ENCODE data around the gene COL1A1.

COL1A1 gene

DNA sequence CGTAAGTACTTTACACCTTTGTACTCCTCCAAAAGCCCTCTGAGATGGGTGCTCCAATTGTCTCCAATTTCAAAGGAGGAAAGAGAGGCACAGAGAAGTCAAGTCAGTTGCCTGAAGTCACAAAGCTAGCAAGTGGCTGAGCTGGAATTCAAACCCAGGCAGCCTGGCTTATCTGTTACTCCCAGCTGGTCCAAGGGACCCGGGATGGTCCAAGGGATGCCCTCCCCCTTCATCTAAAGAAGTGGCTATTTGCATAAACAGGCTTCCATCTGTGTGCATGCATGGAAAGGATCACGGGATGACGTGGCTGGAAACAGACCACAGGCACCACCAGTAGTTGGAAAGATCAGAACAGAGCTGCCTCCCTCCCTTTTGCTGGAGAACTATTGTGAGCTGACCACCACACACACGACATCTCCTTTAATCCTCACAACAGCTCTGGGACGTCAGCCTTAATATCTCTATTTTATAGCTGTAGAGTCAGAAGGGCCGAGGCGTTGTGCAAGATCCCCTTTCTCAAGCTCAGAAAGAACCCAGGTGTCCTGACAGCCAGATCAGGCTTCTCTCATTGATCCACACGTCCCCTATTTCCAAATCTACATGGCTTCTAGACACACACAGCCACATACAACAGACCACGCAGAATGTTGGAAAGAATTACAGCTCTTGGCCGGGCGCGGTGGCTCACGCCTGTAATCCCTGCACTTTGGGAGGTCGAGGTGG lies 10.9 kb upstream of the COL1A1 start:
- ChIA-PET POLR2A (interaction anchor here (1.0 to 44.9 kb wide), 5 partner anchors 8 to 77 kb away, joined by 3 to 2316 read pairs (median 831); partner anchors contain the start of genes COL1A1 and TMEM92), CTCF (interaction anchor here (0.7 to 24.1 kb wide), 9 partner anchors 8 to 85 kb away, joined by 3 to 489 read pairs (median 4); partner anchors contain the start of genes COL1A1 and TMEM92)
- TF ChIP-seq, protein P1, sequence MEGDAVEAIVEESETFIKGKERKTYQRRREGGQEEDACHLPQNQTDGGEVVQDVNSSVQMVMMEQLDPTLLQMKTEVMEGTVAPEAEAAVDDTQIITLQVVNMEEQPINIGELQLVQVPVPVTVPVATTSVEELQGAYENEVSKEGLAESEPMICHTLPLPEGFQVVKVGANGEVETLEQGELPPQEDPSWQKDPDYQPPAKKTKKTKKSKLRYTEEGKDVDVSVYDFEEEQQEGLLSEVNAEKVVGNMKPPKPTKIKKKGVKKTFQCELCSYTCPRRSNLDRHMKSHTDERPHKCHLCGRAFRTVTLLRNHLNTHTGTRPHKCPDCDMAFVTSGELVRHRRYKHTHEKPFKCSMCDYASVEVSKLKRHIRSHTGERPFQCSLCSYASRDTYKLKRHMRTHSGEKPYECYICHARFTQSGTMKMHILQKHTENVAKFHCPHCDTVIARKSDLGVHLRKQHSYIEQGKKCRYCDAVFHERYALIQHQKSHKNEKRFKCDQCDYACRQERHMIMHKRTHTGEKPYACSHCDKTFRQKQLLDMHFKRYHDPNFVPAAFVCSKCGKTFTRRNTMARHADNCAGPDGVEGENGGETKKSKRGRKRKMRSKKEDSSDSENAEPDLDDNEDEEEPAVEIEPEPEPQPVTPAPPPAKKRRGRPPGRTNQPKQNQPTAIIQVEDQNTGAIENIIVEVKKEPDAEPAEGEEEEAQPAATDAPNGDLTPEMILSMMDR (IDR thresholded peaks at IDR 0.05; ENCODE audit: insufficient read depth, low read length, missing control alignments): no peak
- H3K4me3 ChIP-seq (ENCODE audit: low read depth, low read length): no peak overlapping the region
- DNase-seq (ENCODE audit: low read depth, low spot score): no peak

DNA sequence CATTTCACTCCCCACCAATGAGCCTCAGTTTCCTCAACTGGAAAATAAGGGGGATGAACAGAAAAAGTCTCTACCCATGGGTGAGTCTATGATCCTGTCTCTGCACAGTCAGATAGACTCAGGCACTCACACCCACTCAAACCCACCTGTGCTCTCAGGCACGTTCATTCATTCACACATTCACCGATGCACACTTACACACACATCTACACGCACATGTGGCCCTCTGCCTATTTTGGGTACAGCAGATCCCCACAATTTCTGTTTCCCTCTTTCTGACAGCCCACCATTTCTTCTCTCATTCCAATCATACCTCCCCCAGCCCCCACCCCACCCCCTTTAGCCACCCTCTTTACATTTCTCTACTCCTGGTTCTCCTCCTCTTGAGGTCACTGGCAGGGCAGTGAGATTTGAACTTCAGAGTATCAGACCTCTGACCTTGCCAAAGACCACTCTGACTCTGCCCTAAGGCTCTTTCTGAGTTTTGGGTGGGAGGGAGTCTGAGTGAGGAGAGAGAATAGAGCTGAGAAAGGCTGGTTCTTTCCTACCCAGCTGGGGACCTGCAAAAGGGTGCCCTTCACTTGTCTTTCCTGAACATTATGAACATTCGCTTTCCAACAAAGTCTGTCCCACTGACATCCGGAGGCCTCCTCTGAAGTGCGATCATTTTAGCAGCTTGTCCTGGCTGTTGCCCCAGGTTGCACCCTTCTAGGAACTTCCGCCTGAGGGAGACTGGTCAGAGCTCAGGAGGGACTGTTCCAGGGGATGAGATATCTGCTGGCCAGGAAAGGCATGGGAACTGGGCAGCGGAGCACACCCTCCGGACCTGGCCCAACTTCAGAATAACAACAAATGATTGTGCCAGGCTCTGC lies 10.1 kb upstream of the COL1A1 start:
- no peak overlapping the region for H3K4me3 ChIP-seq (ENCODE audit: low read depth, low read length)
- CTCF ChIA-PET: interaction anchor here (0.7 to 24.1 kb wide), 7 partner anchors 9 to 86 kb away, joined by 3 to 489 read pairs (median 6); partner anchors contain the start of genes COL1A1 and TMEM92
- no peak for DNase-seq (ENCODE audit: low read depth, low spot score)
- TF ChIP-seq, protein P1 (IDR thresholded peaks at IDR 0.05; ENCODE audit: insufficient read depth, low read length, missing control alignments): no peak
- POLR2A ChIA-PET: interaction anchor here (1.1 to 44.9 kb wide), 7 partner anchors 9 to 79 kb away, joined by 3 to 2316 read pairs (median 98); partner anchors contain the start of genes COL1A1 and TMEM92

DNA sequence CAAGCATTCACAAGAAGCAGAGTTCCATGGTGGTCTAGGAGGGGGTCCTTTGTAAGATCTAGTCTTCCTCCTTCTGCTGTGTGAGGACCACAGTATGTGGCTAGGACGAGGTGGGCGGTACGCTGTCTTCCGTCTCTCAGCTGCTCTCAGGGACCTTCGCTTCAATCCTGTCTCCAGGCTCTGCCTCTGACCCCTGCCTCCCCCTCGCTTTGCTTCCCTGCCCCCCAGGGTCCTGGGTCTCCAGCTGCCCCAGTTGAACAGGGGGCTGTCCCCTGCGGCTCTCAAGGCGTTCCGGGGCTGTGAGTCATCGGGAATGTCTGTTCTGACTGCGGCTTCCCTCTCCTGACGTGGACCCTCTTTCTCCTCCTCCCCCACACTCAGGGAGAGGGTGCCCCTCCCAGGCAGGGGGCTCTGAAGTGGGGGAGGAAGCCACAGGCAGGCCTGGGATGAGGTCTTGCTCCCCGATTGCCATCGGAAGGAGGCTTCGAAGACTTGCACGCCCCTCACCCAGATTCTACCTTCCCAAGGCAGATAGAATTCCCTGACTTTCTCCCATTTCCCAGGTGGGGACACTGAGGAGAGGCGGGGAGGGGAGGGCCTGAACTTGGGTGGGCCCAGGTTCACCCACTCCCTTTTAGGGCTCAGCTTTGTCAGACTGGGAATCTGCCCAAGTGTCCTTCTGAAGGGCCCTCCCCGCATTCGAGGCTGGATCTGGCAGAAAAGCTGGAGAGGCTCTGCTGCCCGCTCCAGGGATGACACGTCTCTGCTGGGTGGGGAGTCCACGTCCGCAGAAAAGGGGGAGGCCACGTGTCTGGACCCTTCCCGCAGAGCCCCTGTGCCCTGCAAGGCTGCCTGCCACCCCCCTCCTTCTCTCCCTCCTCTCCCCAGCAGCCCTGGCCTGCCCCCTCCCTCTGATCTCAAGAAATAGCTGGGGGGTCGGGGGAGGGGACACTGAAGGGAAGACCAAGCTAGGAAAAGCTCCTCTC lies 9.1 kb upstream of the COL1A1 start:
- CTCF ChIA-PET: interaction anchor here (0.7 to 24.1 kb wide), 8 partner anchors 8 to 116 kb away, joined by 3 to 489 read pairs (median 4); partner anchors contain the start of genes COL1A1 and TMEM92
- TF ChIP-seq, protein P1 (IDR thresholded peaks at IDR 0.05; ENCODE audit: insufficient read depth, low read length, missing control alignments): no peak
- peak; percentile 94 for DNase-seq (ENCODE audit: low read depth, low spot score)
- H3K4me3 ChIP-seq (ENCODE audit: low read depth, low read length): peak overlapping the region; percentile 51
- POLR2A ChIA-PET: interaction anchor here (0.6 to 44.9 kb wide), 11 partner anchors 8 to 80 kb away, joined by 3 to 2316 read pairs (median 4); partner anchors contain the start of genes COL1A1 and TMEM92

DNA sequence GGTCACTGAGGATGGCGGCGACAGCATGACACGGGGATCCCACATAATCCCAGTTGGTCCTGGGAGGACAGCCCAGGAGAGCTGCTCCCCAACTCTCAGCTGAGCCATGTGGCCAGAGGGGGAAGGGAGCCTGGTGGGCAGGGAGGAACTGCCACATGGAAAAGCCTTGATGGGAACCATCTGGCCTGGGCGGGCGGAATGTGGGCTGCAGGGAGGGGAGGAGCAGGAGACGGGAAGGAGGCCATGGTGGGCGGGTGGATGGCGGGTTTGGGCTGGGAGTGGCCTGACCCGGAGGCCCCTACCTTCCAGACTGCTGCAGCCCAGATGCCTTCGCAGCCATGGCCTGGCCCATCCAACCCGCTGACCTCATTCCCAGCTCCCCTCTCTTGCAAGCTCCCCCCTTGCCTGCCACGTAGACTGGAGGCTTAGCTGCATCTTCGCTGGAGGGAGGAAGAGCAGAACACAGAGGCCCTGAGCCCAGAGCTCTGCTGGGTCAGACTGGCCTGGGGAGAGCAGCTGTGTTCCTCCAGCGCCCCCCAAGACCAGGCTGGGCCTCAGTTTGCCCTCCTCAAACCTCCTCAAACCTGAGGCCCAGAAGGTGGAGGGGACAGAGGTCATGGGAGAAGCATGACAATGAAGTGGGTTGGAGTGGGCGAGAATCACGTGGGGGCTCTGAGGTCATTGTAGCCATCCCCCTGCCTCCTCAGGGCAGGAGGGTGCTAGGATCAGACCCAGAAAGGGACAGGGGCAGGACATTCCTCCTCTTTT lies 8.2 kb upstream of the COL1A1 start:
- peak overlapping the region; percentile 42 for H3K4me3 ChIP-seq (ENCODE audit: low read depth, low read length)
- DNase-seq (ENCODE audit: low read depth, low spot score): peak; percentile 99
- ChIA-PET POLR2A (interaction anchor here (0.6 to 44.9 kb wide), 11 partner anchors 7 to 85 kb away, joined by 3 to 2316 read pairs (median 4); partner anchors contain the start of genes COL1A1 and TMEM92), CTCF (interaction anchor here (0.9 to 24.1 kb wide), 4 partner anchors 9 to 115 kb away, joined by 3 to 489 read pairs (median 7); partner anchors contain the start of genes COL1A1 and TMEM92)
- TF ChIP-seq, protein P1 (IDR thresholded peaks at IDR 0.05; ENCODE audit: insufficient read depth, low read length, missing control alignments): no peak

DNA sequence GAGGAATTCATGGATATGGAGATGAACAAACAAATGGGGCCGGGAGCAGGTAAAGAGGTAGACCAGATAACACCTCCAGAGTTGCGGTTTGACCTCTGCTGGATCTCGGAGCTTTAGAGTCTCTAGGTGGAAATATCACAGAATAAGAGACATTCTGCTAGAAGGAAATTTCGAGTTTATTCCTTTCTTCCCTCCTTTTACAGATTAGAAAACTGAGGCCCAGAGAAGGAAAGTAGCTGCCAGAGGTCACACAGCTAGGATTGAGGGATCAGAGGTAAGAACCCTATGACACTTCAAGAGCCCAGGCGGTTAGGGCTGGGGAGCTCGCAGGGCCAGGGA lies 7.7 kb upstream of the COL1A1 start:
- no peak for DNase-seq (ENCODE audit: low read depth, low spot score)
- TF ChIP-seq, protein P1 (IDR thresholded peaks at IDR 0.05; ENCODE audit: insufficient read depth, low read length, missing control alignments): no peak
- ChIA-PET CTCF (interaction anchor here (1.0 to 24.1 kb wide), 5 partner anchors 8 to 115 kb away, joined by 3 to 489 read pairs (median 6); partner anchors contain the start of genes COL1A1 and TMEM92), POLR2A (interaction anchor here (0.9 to 44.9 kb wide), 8 partner anchors 6 to 86 kb away, joined by 3 to 2316 read pairs (median 60); partner anchors contain the start of genes COL1A1 and TMEM92)
- H3K4me3 ChIP-seq (ENCODE audit: low read depth, low read length): no peak overlapping the region
